Brain microvascular endothelial cell (primary cell): ENCODE data around the gene ALDH1A2.
A peak's percentile ranks its signal among the peaks of the same experiment; 100 is the strongest.

Experiments
- DNase-seq: peaks from one replicate; pipeline ENCODE4 v3.0.0-alpha.2; 2020
- H3K27ac ChIP-seq: fragments of 250-450 bp; sonication (Bioruptor Pico); 2 replicates; pipeline ENCODE4 v1.5.1; 2020; ENCODE audit warnings: mild to moderate bottlenecking, moderate library complexity
- H3K27me3 ChIP-seq: fragments of 250-450 bp; sonication (Bioruptor Pico); replicated peaks from 2 replicates; pipeline ENCODE4 v1.5.1; 2020; ENCODE audit warnings: mild to moderate bottlenecking
- H3K36me3 ChIP-seq: fragments of 250-450 bp; sonication (Bioruptor Pico); replicated peaks from 2 replicates; pipeline ENCODE4 v1.5.1; 2020; ENCODE audit warnings: mild to moderate bottlenecking
- H3K4me3 ChIP-seq: 2 replicates; pipeline ENCODE4 v1.5.1; 2011; ENCODE audit warnings: low read depth, mild to moderate bottlenecking, control low read depth, low read length, moderate library complexity
- in situ Hi-C: cut with HindIII; loops from 2 replicates; pipeline ENCODE4 v1.10.0; 2017; ENCODE audit warnings: low sequenced_read_pairs, low pct_ligation_motif_present
- TF ChIP-seq, protein P1 (sequence below): IDR thresholded peaks from 2 replicates; pipeline ENCODE4 v1.5.1; 2011; ENCODE audit warnings: low read depth, mild to moderate bottlenecking, moderate library complexity, low read length, control low read depth, inconsistent platforms; ENCODE audit errors: missing control alignments

ALDH1A2 gene

DNA sequence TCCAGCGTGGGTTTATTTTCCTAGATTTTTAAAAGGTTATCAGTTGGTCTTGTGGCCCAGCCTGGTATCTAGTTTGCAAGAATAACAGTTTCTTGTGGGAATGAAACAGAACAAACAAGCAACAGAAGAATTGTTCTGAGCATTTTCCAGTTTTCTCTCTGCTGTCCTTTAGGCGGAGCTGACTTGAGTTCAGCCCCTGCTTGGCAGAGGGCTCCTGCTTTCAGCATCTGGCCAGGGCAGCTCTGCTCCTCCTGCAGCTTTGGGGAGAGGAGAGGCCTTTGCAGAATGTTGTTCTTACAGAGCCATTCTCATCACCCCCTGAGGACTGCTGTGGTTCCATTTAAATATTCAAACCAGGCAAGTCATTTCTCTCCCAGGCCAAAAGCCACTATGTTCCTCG lies 117.7 kb downstream of the ALDH1A2 start:
- no peak overlapping the region for H3K4me3 ChIP-seq
- DNase-seq = no peak
- no peaks in the 10 kb centered on the region for H3K36me3 ChIP-seq
- H3K27me3 ChIP-seq = no peaks in the 10 kb centered on the region
- H3K27ac ChIP-seq = no peak overlapping the region
- in situ Hi-C loops = no loop called here
- TF ChIP-seq, protein P1, sequence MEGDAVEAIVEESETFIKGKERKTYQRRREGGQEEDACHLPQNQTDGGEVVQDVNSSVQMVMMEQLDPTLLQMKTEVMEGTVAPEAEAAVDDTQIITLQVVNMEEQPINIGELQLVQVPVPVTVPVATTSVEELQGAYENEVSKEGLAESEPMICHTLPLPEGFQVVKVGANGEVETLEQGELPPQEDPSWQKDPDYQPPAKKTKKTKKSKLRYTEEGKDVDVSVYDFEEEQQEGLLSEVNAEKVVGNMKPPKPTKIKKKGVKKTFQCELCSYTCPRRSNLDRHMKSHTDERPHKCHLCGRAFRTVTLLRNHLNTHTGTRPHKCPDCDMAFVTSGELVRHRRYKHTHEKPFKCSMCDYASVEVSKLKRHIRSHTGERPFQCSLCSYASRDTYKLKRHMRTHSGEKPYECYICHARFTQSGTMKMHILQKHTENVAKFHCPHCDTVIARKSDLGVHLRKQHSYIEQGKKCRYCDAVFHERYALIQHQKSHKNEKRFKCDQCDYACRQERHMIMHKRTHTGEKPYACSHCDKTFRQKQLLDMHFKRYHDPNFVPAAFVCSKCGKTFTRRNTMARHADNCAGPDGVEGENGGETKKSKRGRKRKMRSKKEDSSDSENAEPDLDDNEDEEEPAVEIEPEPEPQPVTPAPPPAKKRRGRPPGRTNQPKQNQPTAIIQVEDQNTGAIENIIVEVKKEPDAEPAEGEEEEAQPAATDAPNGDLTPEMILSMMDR = no peak

DNA sequence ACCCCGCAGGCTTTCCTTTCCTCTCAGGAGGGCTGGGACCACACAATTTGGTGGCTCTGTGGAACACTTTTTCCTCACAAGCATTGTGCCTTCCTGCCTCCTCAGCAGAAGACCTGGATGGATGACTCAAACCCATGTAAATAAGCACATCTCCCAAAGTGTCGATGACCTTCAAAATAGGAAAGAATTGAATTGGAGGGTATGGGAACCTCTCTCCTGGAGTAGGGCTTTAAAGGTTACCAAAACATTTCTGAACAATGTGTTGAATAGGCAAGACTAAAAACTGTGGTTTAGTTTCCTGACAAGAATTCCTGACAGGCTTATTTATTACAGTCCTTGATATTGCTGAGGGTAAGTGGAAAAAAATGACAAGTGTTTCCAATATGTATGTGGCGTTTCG lies 118.2 kb downstream of the ALDH1A2 start:
- in situ Hi-C loops = no loop called here

DNA sequence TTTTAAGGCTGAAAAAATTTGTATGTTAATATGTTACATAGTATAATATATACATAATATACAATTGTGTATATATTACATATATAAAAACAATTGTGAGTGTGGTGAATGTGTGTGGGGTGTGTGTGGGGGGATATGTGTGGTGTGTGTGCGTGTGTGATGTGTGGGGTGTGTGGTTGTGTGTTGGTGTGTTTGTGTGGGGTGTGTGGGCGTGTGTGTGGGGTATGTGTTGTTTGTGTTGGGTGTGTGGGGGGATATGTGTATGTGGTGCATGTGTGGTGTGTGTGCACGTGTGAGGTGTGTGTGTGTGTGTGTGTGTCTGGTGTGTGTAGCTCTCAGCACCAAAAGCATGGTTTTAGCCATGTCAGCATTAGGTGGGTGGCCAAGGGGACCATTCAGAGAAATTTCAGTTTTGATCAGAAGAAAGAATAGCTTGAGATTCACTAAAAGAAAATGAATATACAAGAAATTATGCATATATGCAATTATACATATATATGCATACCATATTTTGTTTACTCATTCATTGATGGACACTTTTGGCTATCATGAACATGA lies 118.9 kb downstream of the ALDH1A2 start:
- in situ Hi-C loops = no loop called here
- TF ChIP-seq, protein P1 = no peak

More for the DNA sequence above, 118.2 kb downstream of the ALDH1A2 start:
- no peak for DNase-seq
- H3K36me3 ChIP-seq = no peaks in the 10 kb centered on the region
- no peaks in the 10 kb centered on the region for H3K27me3 ChIP-seq
- TF ChIP-seq, protein P1 = no peak
- H3K27ac ChIP-seq = no peak overlapping the region
- H3K4me3 ChIP-seq = no peak overlapping the region

DNA sequence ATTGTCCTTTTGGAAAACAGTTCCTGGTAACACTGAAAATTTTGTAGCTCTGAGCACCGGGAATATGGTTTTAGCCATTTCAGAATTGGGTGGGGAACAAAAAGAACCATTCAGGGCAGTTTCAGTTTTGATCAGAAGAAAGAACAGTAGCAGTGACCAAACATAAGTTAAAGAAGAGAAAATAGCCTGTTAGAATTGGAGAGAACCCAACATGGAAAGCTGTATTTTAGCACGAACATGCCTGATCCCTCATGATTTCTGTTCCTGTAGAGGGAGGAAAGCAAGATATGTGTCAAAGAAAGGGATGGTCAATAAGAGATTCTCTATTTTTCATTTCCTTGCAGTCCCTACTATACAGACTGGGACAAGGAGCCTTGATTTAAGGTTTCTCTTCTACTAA lies 119.9 kb downstream of the ALDH1A2 start:
- Histone ChIP-seq H3K36me3 (no peaks in the 10 kb centered on the region), H3K27me3 (no peaks in the 10 kb centered on the region), H3K4me3 (no peak overlapping the region), H3K27ac (no peak overlapping the region)
- TF ChIP-seq, protein P1 = no peak
- DNase-seq = no peak
- in situ Hi-C loops = no loop called here

More for the DNA sequence above, 118.9 kb downstream of the ALDH1A2 start:
- no peak overlapping the region for H3K4me3 ChIP-seq
- no peaks in the 10 kb centered on the region for H3K36me3 ChIP-seq
- no peak overlapping the region for H3K27ac ChIP-seq
- no peak for DNase-seq
- H3K27me3 ChIP-seq = no peaks in the 10 kb centered on the region

DNA sequence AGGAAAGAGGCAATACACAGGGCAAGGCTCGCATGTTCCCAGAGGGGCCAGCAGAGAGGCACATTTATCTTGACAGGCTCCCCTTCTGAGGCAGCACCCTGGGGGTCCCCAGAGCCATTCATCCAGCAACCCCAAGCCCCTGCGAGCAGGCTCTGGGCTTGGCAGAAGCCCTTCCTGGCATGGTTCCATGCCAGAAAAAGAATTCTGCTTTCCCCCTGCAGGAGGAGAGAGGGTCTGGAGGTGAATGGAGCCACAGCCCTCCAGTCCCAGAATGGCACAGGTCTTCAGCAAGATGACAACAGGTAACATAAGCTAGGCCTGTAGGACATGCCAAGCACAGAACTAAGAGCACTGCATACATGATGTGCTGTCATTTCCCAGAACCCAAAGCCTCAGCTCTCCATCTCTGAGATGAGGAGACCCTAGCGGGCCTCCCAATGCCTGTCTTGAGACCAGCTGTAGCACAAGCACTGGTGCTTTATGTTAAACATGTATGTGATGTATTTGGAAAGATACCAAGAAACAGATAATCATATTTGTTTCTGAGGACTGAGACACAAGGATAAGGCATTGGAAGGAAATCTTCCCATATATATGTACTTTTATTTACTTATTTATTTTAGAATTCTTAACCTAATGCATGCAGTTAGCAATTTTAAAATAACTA lies 121.6 kb downstream of the ALDH1A2 start:
- Histone ChIP-seq H3K27me3 (no peaks in the 10 kb centered on the region), H3K27ac (no peak overlapping the region), H3K4me3 (no peak overlapping the region), H3K36me3 (no peaks in the 10 kb centered on the region)
- no peak for DNase-seq
- in situ Hi-C loops = no loop called here
- TF ChIP-seq, protein P1 = peak; percentile 15
